GM18873 (cell line): ENCODE measurements around the gene WDR45B.

Experiments used
- ATAC-seq: cut with Tn5 transposase; IDR thresholded peaks from one replicate; pipeline ENCODE4 v1.9.1; 2021; ENCODE audit warnings: mild to moderate bottlenecking, moderate library complexity, moderate number of reproducible peaks; ENCODE audit not compliant: unreplicated experiment, low FRiP score

Gene WDR45B

DNA sequence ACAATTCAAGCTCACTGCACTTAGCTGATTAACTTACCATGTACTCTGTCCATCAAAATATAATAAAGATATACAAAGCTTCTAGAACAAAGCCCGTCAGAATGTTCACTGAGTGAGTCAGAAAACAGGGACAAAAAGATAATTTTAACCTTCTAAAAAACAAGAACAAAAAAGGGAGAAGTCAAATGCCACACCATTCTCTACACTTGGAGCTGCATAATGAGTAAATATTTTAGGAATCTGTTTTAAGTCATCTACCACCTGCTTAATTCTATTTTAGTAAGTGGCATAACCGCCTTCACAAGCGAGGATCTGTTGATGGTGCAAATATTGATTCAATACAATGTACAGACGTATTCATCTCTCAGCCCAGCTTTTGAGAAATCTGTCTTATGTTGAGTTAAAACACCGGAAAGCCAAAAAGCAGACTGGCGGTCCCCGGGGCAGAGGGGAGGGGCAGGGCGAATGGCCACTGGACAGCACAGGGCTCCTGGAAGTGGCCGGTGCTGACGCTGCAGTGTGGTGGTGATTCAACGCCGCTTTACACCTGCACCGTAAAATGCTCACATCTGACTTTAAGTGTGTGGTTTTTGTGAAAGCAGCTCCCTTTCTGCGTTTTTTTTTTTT, 30.1 kb upstream of the WDR45B start:
- no peak for ATAC-seq

DNA sequence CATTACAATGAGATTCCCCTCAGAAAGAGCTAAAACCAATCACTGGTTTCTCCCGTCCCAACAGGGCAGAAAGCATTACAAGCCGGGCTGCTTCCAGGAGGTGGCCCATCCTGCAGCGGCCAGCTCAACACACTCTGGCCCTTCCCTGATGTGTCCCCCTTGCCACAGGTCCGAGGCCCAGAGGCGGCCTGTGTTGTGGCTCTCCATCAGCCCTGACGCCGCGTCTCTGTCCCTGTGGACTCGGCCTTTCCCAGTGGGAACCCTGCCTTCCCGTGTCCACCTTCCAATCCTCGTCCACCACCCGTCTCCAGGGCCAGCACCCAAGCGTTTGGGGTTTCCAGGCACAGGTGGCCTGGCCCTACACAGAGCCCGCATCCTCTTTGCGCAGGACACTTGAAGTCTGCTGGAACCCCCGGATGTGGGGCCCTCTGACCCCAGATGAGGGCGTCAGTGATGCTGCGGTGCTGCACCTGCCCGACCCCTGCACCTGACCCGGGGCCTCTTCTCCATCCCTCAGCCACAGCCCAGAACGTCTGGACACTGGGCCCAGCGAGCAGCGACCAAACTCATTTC, 29.2 kb upstream of the WDR45B start:
- ATAC-seq: no peak

DNA sequence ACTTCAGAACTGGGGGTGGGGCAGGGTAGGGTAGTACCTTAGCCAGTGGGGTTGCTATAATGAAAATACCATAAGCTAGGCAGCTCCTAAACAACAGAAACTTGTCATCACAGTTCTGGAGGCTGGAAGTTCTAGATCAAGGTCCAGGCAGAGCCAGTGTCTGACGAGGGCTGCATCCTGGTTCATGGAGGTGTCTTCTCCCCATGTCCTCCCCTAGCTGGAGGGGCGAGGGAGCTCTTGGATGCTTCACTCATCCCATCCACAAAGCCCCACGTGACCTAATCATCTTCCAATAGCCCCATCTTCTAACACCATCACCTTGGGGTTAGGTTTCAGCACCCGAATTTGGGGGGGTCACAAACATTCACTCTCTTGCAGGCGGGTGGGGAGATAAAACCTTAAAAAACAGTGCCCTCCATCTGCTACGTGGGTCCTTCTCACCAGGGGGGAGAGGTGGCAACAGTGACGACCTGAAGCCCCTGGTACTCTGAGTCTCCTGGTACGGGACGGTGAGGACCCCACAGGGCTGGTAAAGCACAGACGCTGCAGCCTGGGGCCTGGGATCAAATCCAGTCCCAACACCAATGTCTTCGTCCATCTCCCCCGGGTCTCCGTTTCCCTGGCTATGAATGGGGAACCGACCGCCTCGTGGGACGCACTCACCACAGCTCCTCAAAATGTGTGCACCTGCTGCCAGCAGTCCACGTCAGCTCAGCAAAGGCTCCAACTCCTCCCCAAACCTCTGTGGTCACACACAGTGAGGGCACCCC, 27.4 kb upstream of the WDR45B start:
- ATAC-seq: no peak

DNA sequence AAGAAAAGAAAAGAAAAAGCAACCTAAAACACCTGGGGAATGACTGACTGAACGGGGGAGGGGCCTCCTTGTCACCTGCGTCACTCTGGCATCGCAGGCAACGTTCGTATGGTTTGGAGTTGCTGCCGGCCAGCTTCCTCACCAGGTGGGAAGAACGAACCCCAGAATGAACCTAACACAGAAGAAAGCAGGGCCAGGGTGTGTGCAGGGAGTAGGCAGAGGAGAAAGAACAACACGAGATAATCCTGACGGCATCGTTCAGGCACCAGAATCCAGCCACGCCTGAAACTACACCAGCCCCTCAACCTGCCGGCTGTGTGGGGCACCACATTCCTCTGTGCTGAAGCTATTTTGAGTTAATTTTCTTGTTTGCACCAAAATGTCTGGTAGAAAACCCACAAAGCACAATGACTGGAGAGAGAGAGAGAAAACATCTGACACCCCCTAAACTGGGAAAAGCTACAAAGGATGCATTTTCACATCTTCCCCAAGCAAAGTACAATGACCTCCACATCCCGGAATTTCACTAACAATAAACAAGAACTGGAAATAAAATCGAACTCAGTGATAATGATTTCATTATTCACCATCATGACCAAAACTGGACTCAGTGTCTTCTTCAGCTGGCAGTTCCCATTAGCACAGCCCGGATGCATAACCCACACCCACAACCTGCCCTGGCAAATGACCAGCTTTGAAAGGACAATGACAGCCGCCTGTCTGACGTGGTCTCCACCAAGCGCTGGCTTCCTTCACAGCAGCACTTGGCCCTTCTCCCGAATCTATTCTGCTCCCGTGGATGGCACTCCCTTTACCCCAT, 26.6 kb upstream of the WDR45B start:
- no peak for ATAC-seq

DNA sequence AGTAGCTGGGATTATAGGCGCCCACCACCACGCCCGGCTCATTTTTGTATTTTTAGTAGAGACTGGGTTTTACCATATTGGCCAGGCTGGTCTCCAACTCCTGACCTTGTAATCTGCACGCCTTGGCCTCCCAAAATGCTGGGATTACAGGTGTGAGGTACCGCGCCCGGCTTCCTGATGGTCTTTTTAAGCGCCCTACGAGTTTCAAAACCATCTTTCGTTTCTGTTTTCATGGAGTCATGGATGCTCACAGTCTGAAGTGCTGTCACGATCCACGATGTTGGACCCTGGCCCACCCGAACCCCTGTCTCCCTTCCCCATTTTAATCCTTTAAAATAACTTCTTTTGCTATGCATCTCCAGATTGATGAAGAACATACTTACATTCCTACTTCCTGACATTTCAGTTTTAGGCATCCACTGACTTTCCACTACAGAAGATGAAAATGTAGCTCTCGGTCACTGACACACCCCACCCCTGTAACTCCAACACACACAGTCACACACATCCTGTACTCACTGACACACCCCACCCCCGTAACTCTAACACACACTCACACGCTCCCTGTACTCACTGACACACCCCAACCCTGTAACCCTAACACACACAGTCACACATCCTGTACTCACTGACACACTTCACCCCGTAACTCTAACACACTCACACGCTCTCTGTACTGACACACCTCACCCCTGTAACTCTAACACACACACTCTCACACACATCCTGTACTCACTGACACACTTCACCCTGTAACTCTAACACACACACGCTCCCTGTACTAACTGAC, 22.6 kb upstream of the WDR45B start:
- ATAC-seq: no peak

DNA sequence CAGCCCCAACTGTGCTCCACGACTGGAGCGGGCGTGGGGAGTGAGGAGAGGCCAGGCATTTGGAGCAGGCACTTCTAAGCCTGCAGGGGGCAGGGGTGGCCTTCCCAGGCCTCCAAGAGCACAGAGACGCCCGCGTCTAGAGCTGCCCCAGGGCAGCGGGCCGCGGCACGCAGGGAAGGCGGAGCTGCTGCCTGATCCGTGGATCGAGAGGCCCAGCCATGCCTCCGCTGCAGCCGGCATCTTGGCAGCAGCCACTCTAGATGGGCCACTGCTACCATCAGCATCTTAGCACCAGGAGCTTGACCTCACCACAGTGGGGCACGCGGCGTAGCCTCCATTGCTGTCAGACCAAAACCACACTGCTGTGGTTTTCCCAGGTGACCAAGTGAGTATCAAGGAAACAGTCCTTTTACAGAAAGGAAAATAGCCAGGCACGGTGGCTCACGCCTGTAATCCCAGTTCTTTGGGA, 20.4 kb upstream of the WDR45B start:
- no peak for ATAC-seq

DNA sequence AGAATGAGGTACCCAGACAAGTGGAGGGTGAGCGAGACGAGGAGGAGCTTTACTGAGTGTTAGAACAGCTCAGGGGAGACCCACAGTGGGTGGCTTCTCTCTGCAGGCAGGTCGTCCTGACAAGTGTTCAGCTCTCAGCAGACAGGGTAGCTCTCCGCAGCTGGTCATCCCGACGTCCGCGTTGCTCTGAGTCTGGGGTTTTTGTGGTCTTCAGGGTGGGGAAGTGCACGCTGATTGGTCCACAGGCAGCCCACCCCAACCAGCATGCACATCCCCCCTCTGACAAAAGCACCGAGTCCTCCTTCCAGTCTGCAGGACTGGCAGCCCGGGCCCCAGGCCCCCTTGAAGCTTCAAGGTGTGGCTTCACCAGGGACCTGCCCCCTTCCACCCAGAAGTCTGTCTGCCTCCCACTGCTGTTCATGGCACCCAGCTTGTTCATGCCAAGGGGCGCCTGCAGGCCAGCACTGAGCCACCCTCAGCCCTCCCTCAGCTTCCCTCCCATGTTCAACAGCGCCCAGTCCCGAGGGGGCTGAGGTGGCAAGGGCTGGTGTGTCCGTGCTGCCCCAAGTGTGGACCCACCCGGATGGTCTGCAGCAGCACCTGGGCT, 19.9 kb upstream of the WDR45B start:
- ATAC-seq: no peak

DNA sequence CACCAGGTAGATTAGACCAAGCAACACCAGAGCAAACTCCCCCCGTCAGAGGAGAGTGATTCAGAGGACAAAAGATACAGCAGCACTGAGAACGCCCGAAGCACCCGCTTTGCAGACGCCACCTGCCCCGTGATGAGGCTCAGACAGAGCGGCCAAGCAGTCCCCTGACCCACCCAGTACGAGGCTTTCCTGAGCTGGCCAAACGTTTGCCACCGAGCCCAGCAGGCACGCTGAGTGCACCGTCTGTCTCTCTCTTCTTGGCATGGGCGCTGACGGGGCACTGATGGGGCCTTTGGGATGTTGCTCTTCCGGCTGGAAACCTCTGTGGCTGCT, 19.4 kb upstream of the WDR45B start:
- no peak for ATAC-seq

DNA sequence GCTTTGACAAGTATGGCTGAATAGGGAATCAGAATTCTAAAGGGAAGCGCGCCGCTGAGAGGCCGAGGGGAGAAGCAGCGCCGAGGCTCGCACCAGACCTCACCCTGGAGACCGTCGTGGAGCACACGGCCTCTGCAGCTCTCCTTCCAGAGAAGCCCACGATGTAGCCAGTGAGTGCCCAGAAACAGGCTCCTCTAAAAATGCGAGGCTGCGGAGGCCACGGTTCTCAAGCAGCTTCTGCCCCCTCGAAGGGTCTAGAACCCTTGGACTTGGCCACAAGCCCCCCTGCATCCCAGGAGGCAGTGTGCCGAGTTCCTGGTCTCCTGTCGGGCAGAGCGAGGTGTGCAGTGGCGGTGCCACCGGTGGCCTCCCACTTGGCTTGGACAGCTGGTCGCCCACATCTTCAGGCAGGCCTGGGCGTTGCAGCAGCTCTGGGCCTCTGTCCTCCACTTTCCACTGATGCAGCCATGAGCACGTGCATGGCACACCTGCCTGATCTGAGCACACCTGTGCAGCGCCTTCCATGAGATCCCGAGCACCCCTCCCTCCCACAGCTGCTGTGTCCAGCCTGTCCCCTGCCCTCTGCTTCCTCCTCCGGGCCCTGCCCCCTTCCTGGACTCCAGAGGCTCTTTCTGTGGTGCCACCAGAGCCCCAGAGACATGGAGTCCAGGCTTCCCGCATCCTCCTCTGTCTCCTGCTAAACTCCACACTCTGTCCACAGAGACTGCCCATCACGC, 18.9 kb upstream of the WDR45B start:
- no peak for ATAC-seq

DNA sequence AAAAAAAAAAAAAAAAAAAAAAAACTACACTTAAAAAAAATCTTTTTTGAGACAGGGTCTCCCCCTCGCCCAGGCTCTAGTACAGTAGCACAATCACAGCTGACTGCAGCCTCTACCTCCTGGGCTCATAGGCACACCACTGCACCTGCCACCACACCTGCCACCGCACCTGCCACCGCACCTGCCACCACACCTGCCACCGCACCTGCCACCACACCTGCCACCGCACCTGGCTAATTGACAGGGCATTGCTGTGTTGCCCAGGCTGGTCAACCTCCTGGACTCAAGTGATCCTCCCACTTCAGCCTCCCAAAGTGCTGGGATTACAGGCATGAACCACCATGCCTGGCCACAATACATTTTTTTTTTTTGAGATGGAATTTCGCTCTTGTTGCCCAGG, 17.6 kb upstream of the WDR45B start:
- ATAC-seq: no peak

DNA sequence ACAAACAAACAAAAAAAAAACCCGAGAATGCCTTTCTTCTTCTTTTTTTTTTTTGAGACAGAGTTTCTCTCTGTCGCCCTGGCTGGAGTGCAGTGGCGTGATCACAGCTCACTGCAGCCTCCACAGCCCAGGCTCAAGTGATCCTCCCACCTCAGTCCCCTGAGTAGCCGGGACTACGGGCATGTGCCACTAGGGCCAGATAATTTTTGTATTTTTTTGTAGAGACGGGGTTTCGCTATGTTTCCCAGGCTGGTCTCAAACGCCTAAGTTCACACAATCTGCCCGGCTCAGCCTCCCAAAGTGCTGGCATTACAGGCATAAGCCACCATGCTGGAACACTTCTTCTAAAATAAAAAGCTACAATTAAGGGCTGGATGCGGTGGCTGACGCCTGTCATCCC, 17.0 kb upstream of the WDR45B start:
- ATAC-seq: no peak

DNA sequence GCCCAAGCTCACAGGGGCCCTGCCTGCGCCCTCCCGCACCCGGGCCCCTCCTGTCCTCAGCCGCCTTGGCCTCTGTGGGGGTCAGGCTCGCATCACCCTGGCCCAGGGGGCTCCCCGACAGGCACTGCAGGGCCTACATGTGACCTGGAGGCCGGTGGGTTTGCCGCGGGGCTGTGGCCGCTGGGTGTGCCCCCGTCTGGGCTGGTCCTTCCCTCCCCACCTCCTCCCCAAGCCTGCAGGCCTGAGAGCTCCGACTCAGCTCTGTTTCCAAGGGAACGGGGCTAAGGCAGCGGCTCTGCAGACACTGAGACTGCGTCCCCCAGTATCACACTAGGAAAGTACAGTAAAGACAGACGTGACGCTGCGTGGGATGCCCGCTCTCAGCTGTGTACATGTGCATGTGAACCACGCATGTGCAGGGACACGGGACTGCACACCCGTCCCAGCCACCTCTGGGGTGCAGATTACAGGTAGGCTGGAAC, 16.5 kb upstream of the WDR45B start:
- no peak for ATAC-seq

DNA sequence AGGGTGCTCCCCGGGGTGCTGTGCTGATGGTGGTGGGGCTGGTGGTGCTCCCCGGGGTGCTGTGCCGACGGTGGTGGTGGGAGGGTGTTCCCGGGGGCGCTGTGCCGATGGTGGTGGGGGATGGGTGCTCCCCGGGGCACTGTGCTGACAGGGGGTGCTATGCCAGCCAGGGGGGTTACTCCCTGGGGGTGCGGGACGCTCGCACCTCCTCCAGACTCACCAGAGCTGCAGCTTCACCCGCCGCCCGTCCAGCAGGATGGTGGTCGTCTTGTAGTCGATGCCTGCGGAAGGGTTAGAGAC, 16.0 kb upstream of the WDR45B start:
- ATAC-seq: no peak

DNA sequence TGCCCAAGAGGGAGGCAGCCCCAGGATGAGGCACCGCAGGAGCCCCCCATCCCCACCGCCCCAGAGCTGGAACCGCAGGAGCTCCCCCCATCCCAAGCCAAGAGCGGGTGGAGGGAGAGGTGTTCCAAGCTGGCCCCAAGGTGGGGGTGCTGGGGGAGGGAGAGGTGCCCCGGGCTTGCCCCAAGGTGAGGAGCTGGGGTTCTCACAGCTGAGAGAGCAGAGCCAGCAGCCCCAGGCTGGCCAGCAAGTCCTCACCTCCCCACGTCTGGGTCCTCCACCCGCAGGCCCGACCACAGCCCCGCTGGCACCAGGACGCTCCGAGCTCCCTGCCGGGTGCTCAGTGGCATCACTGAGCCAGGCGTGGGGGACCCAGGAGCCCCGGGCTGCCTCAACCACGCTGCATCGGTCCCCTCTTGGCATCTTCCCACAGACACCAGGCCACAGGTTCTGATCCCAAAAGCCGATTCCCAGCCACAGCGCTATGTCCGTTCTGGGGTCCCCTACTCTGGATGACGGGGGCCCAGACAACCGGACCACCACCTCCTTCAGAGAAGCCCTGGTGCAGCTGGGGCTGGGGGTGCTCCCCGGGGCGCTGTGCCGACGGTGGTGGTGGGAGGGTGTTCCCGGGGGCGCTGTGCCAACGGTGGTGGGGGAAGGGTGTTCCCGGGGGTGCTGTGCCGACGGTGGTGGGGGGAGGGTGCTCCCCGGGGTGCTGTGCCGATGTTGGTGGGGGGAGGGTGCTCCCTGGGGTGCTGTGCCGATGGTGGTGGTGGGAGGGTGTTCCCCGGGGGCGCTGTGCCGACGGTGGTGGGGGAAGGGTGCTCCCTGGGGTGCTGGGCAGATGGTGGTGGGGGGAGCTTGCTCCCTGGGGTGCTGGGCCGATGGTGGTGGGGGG, 15.4 kb upstream of the WDR45B start:
- ATAC-seq: no peak

DNA sequence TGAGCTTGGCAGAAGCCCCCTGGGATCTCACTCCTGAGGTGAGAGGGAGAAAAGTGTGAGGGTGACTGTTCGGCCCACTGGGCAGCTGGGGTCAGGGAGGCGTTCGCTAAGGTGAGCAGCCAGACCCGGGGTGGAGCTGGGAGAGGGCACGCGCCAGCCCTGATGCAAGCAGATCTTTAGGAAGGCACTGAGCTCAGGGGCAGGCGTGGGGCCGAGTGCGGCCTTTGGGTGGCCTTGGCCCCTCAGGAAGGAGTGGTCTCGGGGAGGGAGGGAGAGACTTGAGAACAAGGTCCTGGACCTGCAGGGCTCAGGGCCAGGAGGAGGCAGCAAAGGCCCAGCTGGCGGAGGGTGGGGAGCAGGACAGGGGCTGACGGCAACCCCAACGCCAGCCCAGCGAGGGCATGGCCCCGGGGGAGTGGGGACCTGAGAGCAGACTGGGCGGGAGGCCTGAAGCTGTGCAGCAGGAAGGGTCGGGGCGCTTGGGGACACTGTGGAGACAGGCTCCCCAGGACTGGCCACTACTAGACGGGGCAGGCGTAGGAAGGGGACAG, 14.5 kb upstream of the WDR45B start:
- ATAC-seq: no peak

DNA sequence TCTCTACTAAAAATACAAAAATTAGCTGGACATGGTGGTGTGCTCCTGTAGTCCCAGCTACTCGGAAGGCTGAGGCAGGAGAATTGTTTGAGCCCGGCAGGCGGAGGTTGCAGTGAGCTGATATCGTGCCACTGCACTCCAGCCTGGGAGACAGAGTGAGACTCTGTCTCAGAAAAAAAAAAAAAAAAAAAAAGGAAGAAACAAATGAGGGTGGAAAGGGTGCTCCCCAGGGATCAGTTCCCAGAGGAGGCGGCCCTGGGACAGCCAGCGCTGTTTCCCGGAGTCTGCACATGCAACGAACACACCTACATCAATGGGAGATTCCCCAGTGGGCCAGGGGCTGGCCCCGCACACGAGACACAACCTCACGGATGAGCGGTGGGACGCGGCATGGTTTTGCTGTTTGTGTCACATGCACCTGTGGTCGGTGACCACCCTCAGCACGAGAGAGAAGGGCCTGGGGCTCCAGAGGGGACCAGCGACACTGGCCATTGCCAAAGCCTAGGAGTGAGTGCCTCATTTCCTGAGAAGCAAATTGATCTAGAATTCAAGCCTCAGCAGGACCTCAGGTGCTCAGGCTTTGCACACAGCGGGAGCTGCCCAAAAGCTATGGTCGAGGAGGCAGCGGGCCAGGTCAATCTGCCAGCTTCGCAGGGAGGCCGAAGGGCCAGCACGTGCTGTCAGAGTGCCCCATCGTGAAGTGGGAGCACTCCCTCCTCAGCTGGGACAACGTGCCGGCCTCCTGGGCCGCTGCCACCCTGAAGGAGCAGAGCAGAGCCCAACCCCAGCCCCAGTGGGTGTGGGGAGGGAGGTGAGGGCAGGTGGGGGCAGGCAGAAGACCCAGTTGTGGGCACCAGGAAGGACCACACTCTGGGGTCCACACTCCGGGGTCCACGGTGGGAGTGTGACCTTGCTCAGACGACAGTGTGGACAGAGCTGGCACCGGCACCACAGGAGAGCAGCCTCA, 13.8 kb upstream of the WDR45B start:
- ATAC-seq: no peak

DNA sequence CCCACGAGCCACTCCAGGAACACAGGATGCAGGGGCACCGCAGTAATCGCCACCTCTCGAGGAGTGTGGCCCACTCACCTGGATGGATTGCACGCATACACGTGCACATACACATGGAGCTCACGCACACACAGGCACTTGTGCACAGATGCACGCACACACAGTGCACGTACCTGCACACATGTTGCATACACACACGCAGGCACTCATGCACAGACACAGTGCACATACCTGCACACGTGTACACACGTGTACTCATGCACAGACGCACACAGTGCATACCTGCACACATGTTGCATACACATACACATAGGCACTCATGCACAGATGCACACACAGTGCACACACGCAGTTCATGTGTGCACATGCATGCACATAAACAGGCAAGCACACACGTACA, 11.6 kb upstream of the WDR45B start:
- no peak for ATAC-seq
